Type B pancreatic cell (in vitro differentiated cells): ENCODE data around the gene TREX2. TPM values are rescaled to one million over a fixed set of nuclear protein-coding genes. Genes with fewer than 3 reads are reported as not detected.

Source experiments
- DNase-seq: peaks from one replicate; pipeline ENCODE4 v3.0.0; 2021; ENCODE audit warnings: mixed read lengths; ENCODE audit not compliant: unreplicated experiment; ENCODE audit errors: extremely low spot score
- H3K27ac Mint-ChIP-seq: 2 replicates; pipeline ENCODE4 v1.8.0; 2021; ENCODE audit warnings: mild to moderate bottlenecking, mixed read lengths
- H3K27me3 Mint-ChIP-seq: 2 replicates; pipeline ENCODE4 v1.8.0; 2021; ENCODE audit warnings: mixed read lengths
- H3K36me3 Mint-ChIP-seq: 2 replicates; pipeline ENCODE4 v1.8.0; 2021; ENCODE audit warnings: mixed read lengths
- H3K4me1 Mint-ChIP-seq: one replicate; pipeline ENCODE4 v1.8.0; 2021; ENCODE audit warnings: mixed read lengths; ENCODE audit not compliant: unreplicated experiment
- H3K4me3 Mint-ChIP-seq: 2 replicates; pipeline ENCODE4 v1.8.0; 2021; ENCODE audit warnings: mild to moderate bottlenecking, mixed read lengths
- H3K9me3 Mint-ChIP-seq: 2 replicates; pipeline ENCODE4 v1.8.0; 2021; ENCODE audit warnings: mixed read lengths
- CTCF ChIP-seq: fragments of 200-600 bp; sonication (generic); conservative IDR thresholded peaks from 2 replicates; pipeline ENCODE4 v1.5.0; 2021; ENCODE audit warnings: antibody characterized with exemption, mild to moderate bottlenecking
- total RNA-seq: library from RNA; stranded (reverse); gene quantifications from 2 replicates; pipeline ENCODE4 v1.2.1, GENCODE V29; 2021; ENCODE audit warnings: low replicate concordance

The TREX2 gene
- total RNA-seq, 1 donor from 2014 or later = 0.72 TPM

GRCh38 chrX:153478746-153479145, 32.9 kb upstream of the TREX2 start:
- TF ChIP-seq CTCF = no peak

GRCh38 chrX:153477901-153478300, 32.0 kb upstream of the TREX2 start:
- no peaks in the 10 kb centered on the region for H3K9me3 Mint-ChIP-seq
- no peak overlapping the region for H3K4me3 Mint-ChIP-seq
- no peak for TF ChIP-seq CTCF
- no peak for DNase-seq
- H3K27ac Mint-ChIP-seq = no peak overlapping the region
- H3K4me1 Mint-ChIP-seq = peaks cover 4% of the 10 kb centered on the region
- H3K27me3 Mint-ChIP-seq = no peaks in the 10 kb centered on the region
- H3K36me3 Mint-ChIP-seq = no peaks in the 10 kb centered on the region

More at GRCh38 chrX:153478746-153479145, 32.9 kb upstream of the TREX2 start:
- Mint-ChIP-seq H3K27me3 (no peaks in the 10 kb centered on the region), H3K4me1 (peaks cover 4% of the 10 kb centered on the region), H3K4me3 (no peak overlapping the region), H3K27ac (no peak overlapping the region), H3K9me3 (no peaks in the 10 kb centered on the region), H3K36me3 (no peaks in the 10 kb centered on the region)
- DNase-seq = no peak

- Mint-ChIP-seq H3K36me3 (no peaks in the 10 kb centered on the region), H3K27me3 (no peaks in the 10 kb centered on the region), H3K9me3 (no peaks in the 10 kb centered on the region), H3K4me1 (peaks cover 4% of the 10 kb centered on the region), H3K4me3 (no peak overlapping the region), H3K27ac (no peak overlapping the region)
- no peak for TF ChIP-seq CTCF
- no peak for DNase-seq
Observed at GRCh38 chrX:153477364-153477857, 31.6 kb upstream of the TREX2 start.

- no peak for DNase-seq
- Mint-ChIP-seq H3K27me3 (no peaks in the 10 kb centered on the region), H3K4me3 (no peak overlapping the region), H3K4me1 (peaks cover 4% of the 10 kb centered on the region), H3K27ac (peak overlapping the region; percentile 97), H3K36me3 (no peaks in the 10 kb centered on the region), H3K9me3 (no peaks in the 10 kb centered on the region)
- no peak for TF ChIP-seq CTCF
Observed at GRCh38 chrX:153476666-153477363, 31.0 kb upstream of the TREX2 start.

GRCh38 chrX:153475751-153476281, 30.0 kb upstream of the TREX2 start:
- H3K36me3 Mint-ChIP-seq = no peaks in the 10 kb centered on the region
- H3K27ac Mint-ChIP-seq = peak overlapping the region; percentile 97
- peak overlapping the region; percentile 82 for H3K4me3 Mint-ChIP-seq
- no peaks in the 10 kb centered on the region for H3K9me3 Mint-ChIP-seq
- TF ChIP-seq CTCF = no peak
- H3K27me3 Mint-ChIP-seq = no peaks in the 10 kb centered on the region
- H3K4me1 Mint-ChIP-seq = peaks cover 4% of the 10 kb centered on the region
- no peak for DNase-seq
